HepG2 (cell line): ENCODE data around the gene IFI30. TPM values are rescaled to one million over a fixed set of nuclear protein-coding genes. Genes with fewer than 3 reads are reported as not detected.

Experiments used
- ATAC-seq: fragments of 200-7000 bp; cut with Tn5 transposase; 3 replicates; pipeline ENCODE4 v1.9.1; 2020; ENCODE audit warnings: mild to moderate bottlenecking, moderate library complexity
- BruUV-seq: library from RNA; stranded (reverse); fragments of 400-500 nt; replicated peaks from 2 replicates; lab custom pipeline; 2021; lab: Mats Ljungman, UMichigan
- CTCF ChIA-PET: fragments of 300-600 bp; formaldehyde crosslinking; extraction: SDS; loops from one replicate; lab custom pipeline; 2021; ENCODE audit warnings: low total read pairs, inconsistent platforms, low intra/inter-chr PET ratio; lab: Yijun Ruan, JAX
- POLR2A ChIA-PET: fragments of 350-600 bp; sonication (Branson Sonifier 250); formaldehyde crosslinking; loops from one replicate; lab custom pipeline; 2020; ENCODE audit warnings: antibody characterized with exemption, inconsistent platforms; lab: Yijun Ruan, JAX
- DNase-seq: peaks from one replicate; pipeline ENCODE4 v3.0.0-alpha.2; 2015; ENCODE audit warnings: low spot score
- FAIRE-seq: peaks from 3 replicates; lab custom pipeline; 2011; peaks lifted over from hg19 to GRCh38; lab: Jason Lieb, UNC
- H2AFZ ChIP-seq: one replicate; pipeline ENCODE4 v1.6.1; 2011; ENCODE audit warnings: low read length, inconsistent platforms
- H3K27ac ChIP-seq: fragments of 300-600 bp; 3 replicates; pipeline ENCODE4 v1.8.0; 2011; ENCODE audit warnings: mixed run types, mild to moderate bottlenecking, mixed read lengths, low read length, inconsistent platforms; ENCODE audit not compliant: insufficient read depth; ENCODE audit errors: extremely low read length
- H3K27me3 ChIP-seq, 2 experiments: fragments of 200-600 bp in 1 of 2; 2 replicates in 1 of 2; 3 replicates in 1 of 2; pipeline versions ENCODE4 v1.6.0 to v1.8.0; 2011; ENCODE audit warnings: low read length in 2 of 2, mild to moderate bottlenecking in 2 of 2, moderate library complexity in 2 of 2, inconsistent platforms in 1 of 2; ENCODE audit not compliant: insufficient read depth in 2 of 2, control insufficient read depth in 1 of 2
- H3K36me3 ChIP-seq, 2 experiments: fragments of 200-600 bp in 1 of 2; replicated peaks in 1 of 2; 2 replicates in 1 of 2; 3 replicates in 1 of 2; pipeline versions ENCODE4 v1.5.1 to v1.8.0; 2011; ENCODE audit warnings: low read length in 2 of 2, inconsistent platforms in 1 of 2; ENCODE audit not compliant: insufficient read depth in 2 of 2, control insufficient read depth in 1 of 2
- H3K4me1 ChIP-seq: 2 replicates; pipeline ENCODE4 v1.5.1; 2012; ENCODE audit warnings: low read length, inconsistent platforms; ENCODE audit not compliant: insufficient read depth
- H3K4me2 ChIP-seq: 2 replicates; pipeline ENCODE4 v1.6.0; 2011; ENCODE audit warnings: low read depth, low read length, inconsistent platforms
- H3K4me3 ChIP-seq, 3 experiments: fragments of 200-600 bp in 1 of 3; sonication (generic), shearing (Covaris generic) in 1 of 3; replicated peaks in 1 of 3; 2 replicates each; pipeline ENCODE4 v1.5.1; 2011 to 2016; ENCODE audit warnings: low read length in 3 of 3, inconsistent platforms in 2 of 3, low read depth in 2 of 3, mild to moderate bottlenecking in 2 of 3, control low read depth in 1 of 3, mixed read lengths in 1 of 3; ENCODE audit not compliant: insufficient read depth in 1 of 3
- H3K79me2 ChIP-seq: one replicate; pipeline ENCODE4 v1.6.1; 2011; ENCODE audit warnings: low read length, inconsistent platforms; ENCODE audit not compliant: insufficient read depth
- H3K9ac ChIP-seq: 2 replicates; pipeline ENCODE4 v1.6.0; 2011; ENCODE audit warnings: mild to moderate bottlenecking, low read depth, low read length, inconsistent platforms; ENCODE audit not compliant: insufficient read depth
- H3K9me3 ChIP-seq: 2 replicates; pipeline ENCODE4 v1.5.1; 2012; ENCODE audit warnings: mild to moderate bottlenecking, low read length
- H4K20me1 ChIP-seq: 2 replicates; pipeline ENCODE4 v1.6.0; 2011; ENCODE audit warnings: inconsistent platforms, mild to moderate bottlenecking, low read length, moderate library complexity; ENCODE audit not compliant: insufficient read depth
- DNMT3B ChIP-seq: conservative IDR thresholded peaks from 2 replicates; pipeline ENCODE4 v1.6.1; 2016; ENCODE audit warnings: missing biosample characterization, control low read depth
- KDM4B ChIP-seq: sonication (generic); formaldehyde crosslinking; IDR thresholded peaks from 2 replicates; pipeline ENCODE4 v1.4.0; 2020; ENCODE audit warnings: missing genetic modification reagents
- PPARG ChIP-seq: conservative IDR thresholded peaks from 2 replicates; pipeline ENCODE4 v1.6.1; 2016; ENCODE audit warnings: missing biosample characterization, missing genetic modification reagents
- REL ChIP-seq: sonication (generic); formaldehyde crosslinking; conservative IDR thresholded peaks from 2 replicates; pipeline ENCODE4 v1.8.0; 2022; ENCODE audit warnings: mild to moderate bottlenecking, missing genetic modification reagents, moderate library complexity
- ZBTB20 ChIP-seq: sonication (generic); formaldehyde crosslinking; IDR thresholded peaks from 2 replicates; pipeline ENCODE4 v1.8.1; 2023; ENCODE audit warnings: missing genetic modification reagents, low read depth, mild to moderate bottlenecking, borderline replicate concordance
- ZBTB38 ChIP-seq: sonication (generic); formaldehyde crosslinking; IDR thresholded peaks from 2 replicates; pipeline ENCODE4 v1.5.1; 2020; ENCODE audit warnings: mild to moderate bottlenecking, missing genetic modification reagents
- ZNF253 ChIP-seq: sonication (generic); formaldehyde crosslinking; IDR thresholded peaks from 2 replicates; pipeline ENCODE4 v1.8.0; 2022; ENCODE audit warnings: mild to moderate bottlenecking, missing genetic modification reagents, borderline replicate concordance
- ZNF33A ChIP-seq: sonication (generic); formaldehyde crosslinking; IDR thresholded peaks from 2 replicates; pipeline ENCODE4 v1.5.1; 2020; ENCODE audit warnings: missing genetic modification reagents, mild to moderate bottlenecking, moderate library complexity, borderline replicate concordance
- ZNF33B ChIP-seq: sonication (generic); formaldehyde crosslinking; IDR thresholded peaks from 2 replicates; pipeline ENCODE4 v1.5.1; 2020; ENCODE audit warnings: mild to moderate bottlenecking, missing genetic modification reagents
- WGBS: methylation state at CpG from one replicate; pipeline ENCODE4 v1.1.6; 2017; ENCODE audit warnings: low lambda C conversion rate; 5-methylcytosine and 5-hydroxymethylcytosine counted together
- in situ Hi-C: cut with HindIII; loops from 2 replicates; pipeline ENCODE4 v1.10.0; 2017; ENCODE audit warnings: low pct_unique_long_range_greater_than_20kb; ENCODE audit not compliant: extremely low pct_ligation_motif_present
- intact Hi-C: fragments of 100-400 bp; cut with micrococcal nuclease; formaldehyde crosslinking; loops from one replicate; pipeline ENCODE4 v1.10.0; 2022; ENCODE audit not compliant: unreplicated experiment
- polyA plus RNA-seq, 8 experiments: library from polyadenylated mRNA; depleted of rRNA in 3 of 8; stranded (reverse) in 7 of 8; unstranded in 1 of 8; fragments of >200 nt; fragmentation: Illumina TruSeq in 4 of 8; extraction: Trizol in 4 of 8; gene quantifications; 2 replicates each; pipeline versions ENCODE4 v1.2.1 to v1.2.3, GENCODE V29; 2011 to 2016; ENCODE audit warnings: low read depth in 4 of 8, missing spikeins in 1 of 8, mixed read lengths in 1 of 8; ENCODE audit not compliant: insufficient read depth in 1 of 8
- total RNA-seq, 5 experiments: library from RNA; depleted of rRNA; stranded (reverse); fragments of >200 nt; fragmentation: Illumina TruSeq; extraction: Trizol; gene quantifications; 2 replicates each; pipeline ENCODE4 v1.2.3, GENCODE V29; 2016; ENCODE audit warnings: low read depth in 1 of 5
- TF ChIP-seq, protein P1 (sequence below): sonication (generic); formaldehyde crosslinking; IDR thresholded peaks from 2 replicates; pipeline ENCODE4 v1.4.0; 2020; ENCODE audit warnings: missing genetic modification reagents
- TF ChIP-seq, protein P2 (sequence below): sonication (generic); formaldehyde crosslinking; IDR thresholded peaks from 2 replicates; pipeline ENCODE4 v1.5.0; 2020; ENCODE audit warnings: missing genetic modification reagents

The IFI30 gene
- total and polyA plus RNA-seq, 2 of the 13 experiments (the other 11 are each of a cell fraction or from before 2014, with no cell fraction given), result 25.0 to 79.4 TPM

DNA sequence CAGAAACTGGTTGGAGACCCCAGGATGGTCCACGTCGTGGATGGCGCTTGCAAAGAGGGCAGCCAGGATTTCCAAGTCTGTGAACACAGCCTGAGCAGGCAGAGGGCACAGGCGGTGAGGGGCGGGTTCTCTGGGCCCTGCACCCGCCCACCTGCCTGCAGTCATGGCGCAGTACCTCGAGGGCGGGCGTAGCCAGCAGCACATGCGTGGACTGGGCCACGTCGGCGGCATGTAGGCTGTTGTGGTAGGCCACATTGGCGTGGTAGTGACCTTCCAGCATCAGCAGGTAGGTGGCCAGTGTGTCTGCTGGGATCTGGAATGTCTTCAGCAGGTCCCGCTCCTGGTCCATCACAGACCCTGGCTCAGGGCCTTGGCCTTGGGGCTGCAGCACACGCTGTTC is 44.5 kb downstream of the IFI30 start:
- Histone ChIP-seq H4K20me1 (no peaks in the 10 kb centered on the region), H3K9ac (no peak overlapping the region), H3K4me1 (peaks cover 19% of the 10 kb centered on the region), H3K79me2 (no peaks in the 10 kb centered on the region), H3K9me3 (no peaks in the 10 kb centered on the region), H3K27me3 (peaks cover 4 to 15% of the 10 kb centered on the region in 2 experiments; a peak in 3 of 5 replicates), H3K4me2 (no peak overlapping the region), H3K36me3 (no peaks in the 10 kb centered on the region), H2AFZ (no peak overlapping the region), H3K27ac (no peak overlapping the region), H3K4me3 (no peak overlapping the region)
- WGBS, result 46% methylated on average over 12 of the region's 17 CpGs
- intact Hi-C loops (no loop called here), in situ Hi-C loops (no loop called here)
- no peak for DNase-seq
- TF ChIP-seq ZBTB38, result no peak
- TF ChIP-seq, protein P1, sequence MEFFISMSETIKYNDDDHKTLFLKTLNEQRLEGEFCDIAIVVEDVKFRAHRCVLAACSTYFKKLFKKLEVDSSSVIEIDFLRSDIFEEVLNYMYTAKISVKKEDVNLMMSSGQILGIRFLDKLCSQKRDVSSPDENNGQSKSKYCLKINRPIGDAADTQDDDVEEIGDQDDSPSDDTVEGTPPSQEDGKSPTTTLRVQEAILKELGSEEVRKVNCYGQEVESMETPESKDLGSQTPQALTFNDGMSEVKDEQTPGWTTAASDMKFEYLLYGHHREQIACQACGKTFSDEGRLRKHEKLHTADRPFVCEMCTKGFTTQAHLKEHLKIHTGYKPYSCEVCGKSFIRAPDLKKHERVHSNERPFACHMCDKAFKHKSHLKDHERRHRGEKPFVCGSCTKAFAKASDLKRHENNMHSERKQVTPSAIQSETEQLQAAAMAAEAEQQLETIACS (CRISPR knock-in tag), result no peak
- TF ChIP-seq PPARG (CRISPR knock-in tag), result no peak
- TF ChIP-seq KDM4B, result no peak
- no peak for TF ChIP-seq ZNF33B
- TF ChIP-seq ZBTB20, result no peak
- TF ChIP-seq REL (CRISPR knock-in tag), result no peak
- ChIA-PET POLR2A (no interaction called here), CTCF (no interaction called here)
- no peak for ATAC-seq
- no peak for FAIRE-seq
- no TSS peak for BruUV-seq

DNA sequence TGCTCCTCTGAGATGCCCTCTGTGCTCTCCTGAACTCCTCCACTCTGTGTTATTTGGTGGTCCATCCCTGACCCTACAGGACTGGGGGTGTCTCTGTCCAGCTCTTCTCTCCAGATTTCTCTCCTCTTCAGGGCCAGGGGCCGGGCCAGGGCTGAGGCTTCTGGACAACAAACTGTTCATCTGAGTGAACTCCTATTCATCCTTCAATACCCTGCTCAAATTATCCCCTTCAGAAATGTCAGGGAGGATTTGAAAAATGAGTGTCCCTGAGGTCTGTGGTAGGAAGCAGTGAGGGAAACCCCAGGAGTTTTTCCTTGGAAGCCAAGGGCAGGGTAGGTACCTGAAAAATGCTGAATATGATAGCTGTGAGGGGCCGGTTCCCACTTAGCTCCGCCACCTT is 45.0 kb downstream of the IFI30 start:
- Histone ChIP-seq H3K4me1 (peaks cover 22% of the 10 kb centered on the region), H3K9me3 (no peaks in the 10 kb centered on the region), H2AFZ (no peak overlapping the region), H3K27ac (no peak overlapping the region), H4K20me1 (no peaks in the 10 kb centered on the region), H3K36me3 (no peaks in the 10 kb centered on the region), H3K79me2 (no peaks in the 10 kb centered on the region), H3K4me2 (no peak overlapping the region), H3K9ac (no peak overlapping the region), H3K4me3 (no peak overlapping the region), H3K27me3 (peaks cover 4 to 15% of the 10 kb centered on the region in 2 experiments; a peak in 3 of 5 replicates)
- 13% methylated on average over 3 of the region's 3 CpGs for WGBS
- ATAC-seq, result no peak
- no TSS peak for BruUV-seq
- intact Hi-C loops, result no loop called here
- no peak for TF ChIP-seq ZNF253 (CRISPR knock-in tag)
- TF ChIP-seq DNMT3B (CRISPR knock-in tag), result no peak
- no peak for TF ChIP-seq ZNF33A (CRISPR knock-in tag)
- TF ChIP-seq, protein P2, sequence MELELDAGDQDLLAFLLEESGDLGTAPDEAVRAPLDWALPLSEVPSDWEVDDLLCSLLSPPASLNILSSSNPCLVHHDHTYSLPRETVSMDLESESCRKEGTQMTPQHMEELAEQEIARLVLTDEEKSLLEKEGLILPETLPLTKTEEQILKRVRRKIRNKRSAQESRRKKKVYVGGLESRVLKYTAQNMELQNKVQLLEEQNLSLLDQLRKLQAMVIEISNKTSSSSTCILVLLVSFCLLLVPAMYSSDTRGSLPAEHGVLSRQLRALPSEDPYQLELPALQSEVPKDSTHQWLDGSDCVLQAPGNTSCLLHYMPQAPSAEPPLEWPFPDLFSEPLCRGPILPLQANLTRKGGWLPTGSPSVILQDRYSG (CRISPR knock-in tag), result no peak
- no peak for FAIRE-seq
- no peak for DNase-seq
- in situ Hi-C loops, result no loop called here
- ChIA-PET CTCF (no interaction called here), POLR2A (no interaction called here)
